Measurements from ENCODE around the gene ABHD15. TPM values are rescaled to one million over a fixed set of nuclear protein-coding genes. Genes with fewer than 3 reads are reported as not detected.
A peak's percentile ranks its signal among the peaks of the same experiment; 100 is the strongest.

ABHD15 gene
- total and polyA plus RNA-seq, 2 donors from 2014 or later, result 8.9 to 9.8 TPM

GRCh38 chr17:29557739-29558116 is 9.1 kb downstream of the ABHD15 start:
- no peak overlapping the region for H3K9ac ChIP-seq (ENCODE audit: low read length in 3 of 3)
- FAIRE-seq (no peak), DNase-seq (no peak)
- no peak overlapping the region for H3K27ac ChIP-seq (ENCODE audit: low read depth in 2 of 2, low read length in 2 of 2)
- peaks cover 0 to 5% (median 4%) of the 10 kb centered on the region in 3 donors for H3K36me3 ChIP-seq (ENCODE audit: control insufficient read depth in 2 of 3, insufficient read depth in 3 of 3, low read length in 3 of 3)
- H3K9me3 ChIP-seq (ENCODE audit: control insufficient read depth in 2 of 3, insufficient read depth in 1 of 3, low read length in 3 of 3), result no peaks in the 10 kb centered on the region
- no peak for TF ChIP-seq CTCF (IDR thresholded peaks at IDR 0.05; ENCODE audit: borderline replicate concordance, extremely low read depth, insufficient read depth)
- H3K27me3 ChIP-seq (ENCODE audit: control insufficient read depth, insufficient read depth, low read length), result no peaks in the 10 kb centered on the region
- intact Hi-C loops (cut with DNase I), result no loop called here
- peaks cover 0 to 15% (median 11%) of the 10 kb centered on the region in 3 donors for H3K4me1 ChIP-seq (ENCODE audit: control insufficient read depth in 2 of 3, insufficient read depth in 2 of 3, low read depth in 1 of 3, low read length in 3 of 3)
- H3K4me3 ChIP-seq (ENCODE audit: low read length in 3 of 3), result no peak overlapping the region

GRCh38 chr17:29557085-29557738 is 9.6 kb downstream of the ABHD15 start:
- intact Hi-C loops (cut with DNase I), result no loop called here
- FAIRE-seq (no peak), DNase-seq (no peak)
- Histone ChIP-seq H3K36me3 (ENCODE audit: control insufficient read depth in 2 of 3, insufficient read depth in 3 of 3, low read length in 3 of 3) (peaks cover 0 to 5% (median 4%) of the 10 kb centered on the region in 3 donors), H3K27ac (ENCODE audit: low read depth in 2 of 2, low read length in 2 of 2) (no peak overlapping the region), H3K9ac (ENCODE audit: low read length in 3 of 3) (no peak overlapping the region), H3K4me3 (ENCODE audit: low read length in 3 of 3) (no peak overlapping the region), H3K9me3 (ENCODE audit: control insufficient read depth in 2 of 3, insufficient read depth in 1 of 3, low read length in 3 of 3) (no peaks in the 10 kb centered on the region), H3K27me3 (ENCODE audit: control insufficient read depth, insufficient read depth, low read length) (no peaks in the 10 kb centered on the region), H3K4me1 (ENCODE audit: control insufficient read depth in 2 of 3, insufficient read depth in 2 of 3, low read depth in 1 of 3, low read length in 3 of 3) (peaks cover 0 to 14% (median 11%) of the 10 kb centered on the region in 3 donors)
- TF ChIP-seq CTCF (IDR thresholded peaks at IDR 0.05; ENCODE audit: borderline replicate concordance, extremely low read depth, insufficient read depth), result no peak

GRCh38 chr17:29555840-29556239 is 11.0 kb downstream of the ABHD15 start:
- DNase-seq (peak in 3 of 5 donors; percentile 68 to 81 (median 76)), FAIRE-seq (peak; percentile 13)
- intact Hi-C loops (cut with DNase I), result no loop called here
- H3K36me3 ChIP-seq (ENCODE audit: control insufficient read depth in 2 of 3, insufficient read depth in 3 of 3, low read length in 3 of 3), result no peaks in the 10 kb centered on the region
- no peak overlapping the region for H3K27ac ChIP-seq (ENCODE audit: low read depth in 2 of 2, low read length in 2 of 2)
- no peak for TF ChIP-seq CTCF (IDR thresholded peaks at IDR 0.05; ENCODE audit: borderline replicate concordance, extremely low read depth, insufficient read depth)
- H3K4me1 ChIP-seq (ENCODE audit: control insufficient read depth in 2 of 3, insufficient read depth in 2 of 3, low read depth in 1 of 3, low read length in 3 of 3), result peaks cover 0 to 11% (median 9%) of the 10 kb centered on the region in 3 donors
- no peak overlapping the region for H3K9ac ChIP-seq (ENCODE audit: low read length in 3 of 3)
- H3K27me3 ChIP-seq (ENCODE audit: control insufficient read depth, insufficient read depth, low read length), result no peaks in the 10 kb centered on the region
- no peaks in the 10 kb centered on the region for H3K9me3 ChIP-seq (ENCODE audit: control insufficient read depth in 2 of 3, insufficient read depth in 1 of 3, low read length in 3 of 3)
- H3K4me3 ChIP-seq (ENCODE audit: low read length in 3 of 3), result no peak overlapping the region

All from kidney (tissue), 14 donors.